ENCODE measurements around the gene NTRK2. TPM values are rescaled to one million over a fixed set of nuclear protein-coding genes. Genes with fewer than 3 reads are reported as not detected.

The NTRK2 gene
- total RNA-seq, 1 experiment from 2014 or later = under 0.01 TPM

- no peak for DNase-seq (ENCODE audit: low read depth)
Observed at GRCh38 chr9:85020791-85021190, 351.3 kb downstream of the NTRK2 start.

GRCh38 chr9:85021686-85022085 lies 352.2 kb downstream of the NTRK2 start:
- no peak for DNase-seq (ENCODE audit: low read depth)

DNA sequence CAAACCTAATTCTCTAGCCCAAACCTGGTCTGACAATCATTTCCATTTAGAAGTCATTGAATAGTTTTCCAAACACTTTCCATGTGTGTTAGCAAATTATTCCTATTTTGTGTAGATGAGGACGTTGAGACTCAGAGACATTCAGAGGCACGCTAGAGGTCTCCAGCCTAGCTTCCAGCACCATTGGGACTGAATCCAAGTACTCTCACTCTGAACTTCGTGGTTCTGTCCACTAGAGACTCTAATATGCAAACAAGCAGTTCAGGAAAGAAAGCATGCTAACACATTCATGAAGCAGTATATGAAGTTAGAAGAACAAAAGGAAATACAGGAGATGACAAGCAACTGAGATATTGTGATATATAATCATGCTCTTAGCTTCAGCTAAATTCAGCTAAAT lies 354.8 kb downstream of the NTRK2 start:
- no peak for DNase-seq (ENCODE audit: low read depth)

DNA sequence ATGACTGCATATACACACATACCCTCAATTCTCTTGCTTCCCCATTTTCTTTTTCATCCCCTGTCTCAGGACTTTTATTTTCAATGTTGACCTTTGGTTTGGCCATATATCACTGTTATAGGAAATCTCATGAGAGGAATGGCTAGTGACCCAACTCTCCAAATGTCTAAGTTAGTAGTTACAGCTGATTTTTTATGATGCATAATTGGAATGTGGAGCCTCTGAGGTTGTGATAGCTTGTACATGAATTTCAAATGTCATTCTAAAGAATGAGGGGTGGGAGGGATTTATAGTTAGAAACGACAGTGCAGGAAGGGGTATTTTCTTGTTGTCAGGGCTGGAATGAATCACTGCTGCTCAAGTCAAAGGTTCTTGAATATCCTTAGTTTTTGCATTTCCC lies 356.1 kb downstream of the NTRK2 start:
- no peak for DNase-seq (ENCODE audit: low read depth)

DNA sequence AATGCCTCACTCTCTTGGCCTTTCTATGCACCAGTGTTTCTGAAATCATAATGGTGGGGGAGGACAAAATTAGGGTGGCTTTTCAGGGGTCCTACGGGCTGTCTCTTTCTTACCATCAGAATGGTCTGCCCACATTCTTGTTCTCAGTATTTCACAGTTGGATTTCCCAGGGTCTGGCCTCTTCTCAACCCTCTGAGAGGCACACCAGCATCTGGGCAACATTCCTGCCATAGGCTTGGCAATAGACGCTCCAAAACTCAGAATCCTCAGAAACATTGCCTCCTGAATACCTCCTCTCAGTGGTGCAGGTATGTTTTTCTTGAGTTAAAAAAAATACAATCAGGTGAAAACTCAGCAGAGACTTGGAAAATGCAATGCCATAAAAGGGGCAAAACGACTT lies 358.3 kb downstream of the NTRK2 start:
- no peak for DNase-seq (ENCODE audit: low read depth)

GRCh38 chr9:85030316-85030715 lies 360.8 kb downstream of the NTRK2 start:
- no peak for DNase-seq (ENCODE audit: low read depth)

- DNase-seq (ENCODE audit: low read depth) = no peak
Observed at GRCh38 chr9:85036496-85036895, 367.0 kb downstream of the NTRK2 start.

DNA sequence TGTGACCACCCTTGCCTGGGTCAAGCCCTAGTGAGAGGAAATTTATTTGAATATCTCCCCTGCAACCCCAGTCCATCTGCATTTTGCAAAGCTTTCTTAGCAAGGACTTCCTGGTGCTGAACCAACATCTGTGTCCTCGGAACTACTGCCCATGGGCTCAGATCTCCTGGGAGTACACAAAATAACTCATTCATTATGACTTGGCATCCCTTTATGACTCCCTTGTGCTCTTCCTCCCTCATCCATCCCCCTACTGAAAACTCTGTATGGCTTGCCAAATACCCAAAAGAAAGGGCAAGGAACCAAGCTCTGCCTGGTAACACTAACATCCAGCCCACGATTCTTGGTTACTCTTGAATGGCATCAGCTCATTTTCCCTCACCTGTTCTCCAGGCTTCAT lies 368.5 kb downstream of the NTRK2 start:
- peak; percentile 5 for DNase-seq (ENCODE audit: low read depth)

DNA sequence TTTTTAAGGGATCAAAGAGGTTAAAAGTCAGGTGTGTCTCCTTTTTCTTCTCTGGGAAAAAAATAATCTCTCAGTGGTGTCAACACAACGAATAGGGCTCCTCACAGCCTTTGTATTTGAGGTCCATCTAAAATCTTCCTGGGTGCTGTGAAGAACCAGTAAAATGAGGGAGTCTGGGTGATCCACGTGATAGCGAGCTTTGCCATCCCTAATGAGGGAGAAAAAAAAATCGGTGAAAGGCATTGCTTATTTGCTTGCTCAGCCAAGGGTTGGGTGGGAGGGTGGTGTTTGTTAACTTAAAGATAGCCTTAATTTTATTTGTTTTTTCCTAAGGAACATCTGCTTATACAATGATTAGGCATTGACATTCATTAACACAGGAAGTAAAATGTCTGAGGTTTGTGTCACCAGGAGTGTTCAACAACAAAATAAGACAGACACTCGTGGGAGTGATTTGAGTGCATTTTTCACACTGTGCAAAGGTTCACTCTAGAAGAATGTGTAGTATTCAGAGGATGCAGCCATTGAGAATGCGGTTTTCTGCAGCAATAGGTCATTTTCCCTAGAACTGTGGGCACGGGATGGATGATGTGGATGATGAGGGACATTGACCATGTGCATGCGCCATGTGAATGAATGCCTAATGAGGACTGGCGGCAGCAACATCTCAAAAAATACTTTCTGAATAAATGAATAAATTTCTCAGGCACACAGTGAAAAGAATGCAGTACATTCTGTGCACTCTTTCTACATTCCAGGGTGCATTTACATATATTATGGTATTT lies 369.5 kb downstream of the NTRK2 start:
- DNase-seq (ENCODE audit: low read depth) = no peak

DNA sequence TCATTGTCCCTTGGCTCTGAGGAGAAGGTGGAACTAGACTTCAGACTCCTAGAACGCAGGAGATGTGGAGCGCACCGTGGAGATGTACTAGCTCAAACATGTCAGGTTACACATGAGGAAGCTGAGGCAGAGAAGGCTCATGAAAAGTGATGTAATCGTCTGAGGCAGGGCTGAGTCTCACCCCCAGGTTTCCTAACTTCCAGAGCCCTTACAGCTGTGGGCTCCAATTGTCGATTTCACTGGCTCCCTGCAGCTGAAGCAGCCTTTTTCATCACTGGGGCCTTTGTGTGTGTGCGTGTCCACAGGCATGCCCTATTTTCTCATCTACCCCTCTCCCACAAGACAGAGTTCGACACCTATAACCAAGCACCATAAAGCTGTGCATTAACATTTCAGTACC lies 370.6 kb downstream of the NTRK2 start:
- DNase-seq (ENCODE audit: low read depth) = no peak

DNA sequence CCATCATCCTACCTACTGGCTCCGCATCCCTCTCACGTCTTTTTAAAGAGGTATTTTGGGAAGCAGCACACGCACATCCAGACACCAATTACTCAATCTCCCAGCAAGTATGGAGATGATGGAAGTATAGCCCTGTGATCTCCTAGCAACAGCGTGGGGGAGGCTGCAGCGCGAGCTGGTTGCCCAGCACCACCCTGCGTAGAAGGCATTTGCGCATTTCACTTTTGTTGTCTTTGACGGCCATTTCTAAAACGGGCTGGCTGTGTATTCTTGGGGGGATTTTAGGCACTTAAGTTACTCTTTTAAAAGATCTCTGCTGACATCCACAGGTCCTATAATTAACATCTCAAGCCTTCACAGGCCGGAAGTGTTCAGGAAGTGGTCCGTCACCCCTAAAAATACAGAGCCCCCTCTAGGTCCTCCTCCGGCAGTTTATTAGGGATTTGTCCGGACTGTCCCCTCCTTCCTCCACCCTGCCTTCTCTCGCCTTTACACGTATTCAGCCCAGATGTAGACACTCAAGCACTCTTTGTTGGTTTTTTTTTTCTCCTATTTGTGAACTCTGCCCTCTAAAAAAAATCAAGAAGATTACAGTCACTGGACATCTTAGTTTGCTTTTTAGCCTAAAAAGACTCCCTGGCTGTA lies 371.4 kb downstream of the NTRK2 start:
- DNase-seq (ENCODE audit: low read depth) = no peak

- DNase-seq (ENCODE audit: low read depth) = no peak
Observed at GRCh38 chr9:85041466-85042137, 372.1 kb downstream of the NTRK2 start.

DNA sequence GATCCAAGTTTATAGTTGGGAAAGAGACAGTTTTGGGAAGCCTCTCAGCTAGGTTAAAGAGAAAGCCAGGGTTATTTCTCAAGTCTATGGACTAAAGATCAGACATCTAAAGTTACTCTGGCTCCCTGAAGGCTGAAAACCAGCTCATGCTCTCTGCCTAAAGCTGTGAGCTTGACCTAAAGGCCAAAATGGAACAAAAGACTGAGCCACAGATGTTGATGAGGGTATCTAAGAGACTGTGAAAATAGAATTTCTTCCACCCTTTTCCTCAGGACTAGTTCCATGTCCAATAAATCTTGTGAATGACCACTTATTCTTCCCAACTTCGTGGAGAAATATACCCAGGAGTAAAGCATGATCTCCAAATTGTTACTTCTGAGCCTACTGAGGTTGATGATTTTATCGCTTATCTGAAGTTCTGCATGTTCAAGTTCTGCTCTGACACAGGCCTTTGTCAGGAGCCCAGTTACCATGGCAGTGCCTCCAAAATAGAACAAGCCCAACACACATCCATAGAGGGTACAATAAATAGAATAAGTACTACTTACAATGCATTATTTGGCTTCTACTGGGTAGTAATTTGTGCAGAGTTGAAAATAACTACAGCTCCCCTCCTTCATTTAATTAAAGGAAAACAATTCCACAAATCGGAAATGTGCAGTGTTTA lies 373.6 kb downstream of the NTRK2 start:
- no peak for DNase-seq (ENCODE audit: low read depth)

DNA sequence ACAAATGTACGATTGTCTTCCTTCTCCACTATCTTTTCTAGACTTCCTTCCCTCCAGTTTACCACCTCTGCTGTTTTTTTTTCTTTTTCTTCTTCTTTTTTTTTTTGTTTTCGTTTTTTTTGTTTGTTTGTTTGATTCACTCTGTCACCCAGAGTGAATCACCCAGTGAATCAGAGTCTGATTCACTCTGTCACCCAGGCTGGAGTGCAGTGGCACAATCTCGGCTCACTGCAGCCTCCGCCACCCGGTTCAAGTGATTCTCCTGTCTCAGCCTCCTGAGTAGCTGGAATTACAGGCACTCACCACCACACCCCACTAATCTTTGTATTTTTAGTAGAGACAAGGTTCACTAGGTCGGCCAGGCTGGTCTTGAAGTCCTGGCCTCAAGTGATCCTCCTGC lies 375.7 kb downstream of the NTRK2 start:
- DNase-seq (ENCODE audit: low read depth) = no peak

GRCh38 chr9:85046475-85046874 lies 376.9 kb downstream of the NTRK2 start:
- no peak for DNase-seq (ENCODE audit: low read depth)

- DNase-seq (ENCODE audit: low read depth) = no peak
Observed at GRCh38 chr9:85053206-85053786, 383.8 kb downstream of the NTRK2 start.

GRCh38 chr9:85054017-85054416 lies 384.5 kb downstream of the NTRK2 start:
- DNase-seq (ENCODE audit: low read depth) = no peak

- no peak for DNase-seq (ENCODE audit: low read depth)
Observed at GRCh38 chr9:85055506-85056202, 386.1 kb downstream of the NTRK2 start.

GRCh38 chr9:85056203-85056572 lies 386.7 kb downstream of the NTRK2 start:
- no peak for DNase-seq (ENCODE audit: low read depth)

- no peak for DNase-seq (ENCODE audit: low read depth)
Observed at GRCh38 chr9:85061969-85062368, 392.4 kb downstream of the NTRK2 start.

- DNase-seq (ENCODE audit: low read depth) = no peak
Observed at GRCh38 chr9:85062385-85063022, 393.0 kb downstream of the NTRK2 start.

Data from RPMI7951 (cell line).